Smooth muscle cell (in vitro differentiated cells): ENCODE data around the gene PCDHB11. TPM values are rescaled to one million over a fixed set of nuclear protein-coding genes. Genes with fewer than 3 reads are reported as not detected.
"Not testable (repeated sequence)": the region's sequence is repeated elsewhere in the genome, so short reads cannot be mapped to it uniquely, and the experiment has no call there.

ENCODE experiments used
- DNase-seq: peaks from one replicate; lab custom pipeline; 2025; ENCODE audit not compliant: unreplicated experiment; lab: John Stamatoyannopoulos, UW
- H2AFZ ChIP-seq: fragments of 200-600 bp; sonication (generic); 2 replicates; pipeline ENCODE4 v1.6.0; 2016; ENCODE audit warnings: antibody characterized with exemption, low read depth, mild to moderate bottlenecking
- H3F3A ChIP-seq: fragments of 200-600 bp; sonication (generic); 2 replicates; pipeline ENCODE4 v1.6.0; 2017; ENCODE audit warnings: antibody characterized with exemption, low read depth
- H3K27ac ChIP-seq: fragments of 200-600 bp; sonication (generic); 2 replicates; pipeline ENCODE4 v1.5.1; 2016; ENCODE audit warnings: low read depth, mild to moderate bottlenecking
- H3K27me3 ChIP-seq: fragments of 200-600 bp; sonication (generic); 2 replicates; pipeline ENCODE4 v1.6.1; 2016; ENCODE audit warnings: low read depth, mild to moderate bottlenecking
- H3K36me3 ChIP-seq: fragments of 200-600 bp; sonication (generic); 2 replicates; pipeline ENCODE4 v1.5.1; 2016; ENCODE audit warnings: low read depth
- H3K4me1 ChIP-seq: fragments of 200-600 bp; sonication (generic); 2 replicates; pipeline ENCODE4 v1.5.1; 2016; ENCODE audit warnings: low read depth
- H3K4me2 ChIP-seq: fragments of 200-600 bp; sonication (generic); 2 replicates; pipeline ENCODE4 v1.6.0; 2016; ENCODE audit warnings: mild to moderate bottlenecking
- H3K4me3 ChIP-seq: fragments of 200-600 bp; sonication (generic); 2 replicates; pipeline ENCODE4 v1.5.1; 2016; ENCODE audit warnings: mild to moderate bottlenecking
- H3K79me2 ChIP-seq: fragments of 200-600 bp; sonication (generic); 2 replicates; pipeline ENCODE4 v1.6.0; 2016; ENCODE audit warnings: low read depth, mild to moderate bottlenecking
- H3K9ac ChIP-seq: fragments of 200-600 bp; sonication (generic); 2 replicates; pipeline ENCODE4 v1.6.0; 2016; ENCODE audit warnings: low read depth
- H3K9me3 ChIP-seq: fragments of 200-600 bp; sonication (generic); replicated peaks from 2 replicates; pipeline ENCODE4 v1.5.1; 2016; ENCODE audit warnings: low read depth
- H4K20me1 ChIP-seq: fragments of 200-600 bp; sonication (generic); 2 replicates; pipeline ENCODE4 v1.6.0; 2016; ENCODE audit warnings: low read depth
- CTCF ChIP-seq: fragments of 200-600 bp; sonication (generic); IDR thresholded peaks from 2 replicates; pipeline ENCODE4 v1.5.1; 2017; ENCODE audit warnings: borderline replicate concordance, mild to moderate bottlenecking, antibody characterized with exemption; ENCODE audit not compliant: insufficient read depth, poor library complexity, severe bottlenecking
- WGBS: methylation state at CpG from one replicate; pipeline ENCODE4 v1.1.7; 2016; ENCODE audit warnings: low lambda C conversion rate; 5-methylcytosine and 5-hydroxymethylcytosine counted together
- polyA plus RNA-seq: library from polyadenylated mRNA; unstranded; fragments of >200 nt; fragmentation: Nextera tagmentation; extraction: Ambion mirVana; gene quantifications from 2 replicates; pipeline ENCODE4 v1.2.1, GENCODE V29; 2016
- total RNA-seq: library from RNA; depleted of rRNA; stranded (reverse); fragments of >200 nt; gene quantifications from 2 replicates; pipeline ENCODE4 v1.2.3, GENCODE V29; 2014

PCDHB11 gene
- total and polyA plus RNA-seq, 2 experiments from 2014 or later: 1.7 to 1.8 TPM

- no peak within 1 kb of the TSS for H3K4me2 ChIP-seq
- peak; percentile 18 for TF ChIP-seq CTCF
These were observed 26.8 kb upstream of the PCDHB11 start, which contains the start of gene PCDHB7 for GRCh38 chr5:141172381-141173204. TSS of gene PCDHB7 (plus strand) at chr5:141172644. CDS start at chr5:141172836, 192 bp downstream.

GRCh38 chr5:141174291-141175104 lies 24.9 kb upstream of the PCDHB11 start:
- H3K9me3 ChIP-seq, DNase-seq, H3K4me1 ChIP-seq, H3K79me2 ChIP-seq, H3K27me3 ChIP-seq, H3K4me2 ChIP-seq, H3K9ac ChIP-seq, H3K4me3 ChIP-seq, H2AFZ ChIP-seq, H3F3A ChIP-seq, H3K36me3 ChIP-seq, H4K20me1 ChIP-seq, H3K27ac ChIP-seq: not testable (repeated sequence)
- 95% methylated on average over 69 of the region's 79 CpGs for WGBS

More at GRCh38 chr5:141172381-141173204, 26.8 kb upstream of the PCDHB11 start, which contains the start of gene PCDHB7:
- H3F3A ChIP-seq: no peaks in the 10 kb centered on the region
- DNase-seq: no peak
- no peaks in the 10 kb centered on the region for H4K20me1 ChIP-seq
- H3K9ac ChIP-seq: no peak within 1 kb of the TSS
- H3K4me3 ChIP-seq: no peak within 1 kb of the TSS
- H3K79me2 ChIP-seq: no peaks in the 10 kb centered on the region
- no peaks in the 10 kb centered on the region for H3K36me3 ChIP-seq
- 73% methylated on average over 20 of the region's 20 CpGs for WGBS
- no peak within 1 kb of the TSS for H2AFZ ChIP-seq
- no peaks in the 10 kb centered on the region for H3K27me3 ChIP-seq
- H3K9me3 ChIP-seq: no peaks in the 10 kb centered on the region
- H3K4me1 ChIP-seq: no peaks in the 10 kb centered on the region
- no peak within 1 kb of the TSS for H3K27ac ChIP-seq

GRCh38 chr5:141175933-141176332 lies 23.5 kb upstream of the PCDHB11 start:
- no peak overlapping the region for H3K4me3 ChIP-seq
- WGBS: 95% methylated on average over 1 of the region's 1 CpG
- no peak overlapping the region for H3K4me2 ChIP-seq
- H3K27ac ChIP-seq: no peak overlapping the region
- H3K4me1 ChIP-seq: no peaks in the 10 kb centered on the region
- H3K36me3 ChIP-seq: no peaks in the 10 kb centered on the region
- H3F3A ChIP-seq: no peaks in the 10 kb centered on the region
- H2AFZ ChIP-seq: no peak overlapping the region
- H3K27me3 ChIP-seq: no peaks in the 10 kb centered on the region
- DNase-seq: no peak
- no peak for TF ChIP-seq CTCF
- H3K9me3 ChIP-seq: no peaks in the 10 kb centered on the region
- no peak overlapping the region for H3K9ac ChIP-seq
- H3K79me2 ChIP-seq: no peaks in the 10 kb centered on the region
- no peaks in the 10 kb centered on the region for H4K20me1 ChIP-seq

- DNase-seq: not testable (repeated sequence)
These were observed 21.7 kb upstream of the PCDHB11 start, which contains the start of gene PCDHB8 for GRCh38 chr5:141177577-141178191. TSS of gene PCDHB8 (plus strand) at chr5:141177790. CDS start at chr5:141178035, 245 bp downstream.

GRCh38 chr5:141179371-141179770 lies 20.1 kb upstream of the PCDHB11 start:
- H4K20me1 ChIP-seq, H2AFZ ChIP-seq, H3K79me2 ChIP-seq, H3K27ac ChIP-seq, H3K4me3 ChIP-seq, H3K4me1 ChIP-seq, H3K36me3 ChIP-seq, H3K9me3 ChIP-seq, H3K9ac ChIP-seq, DNase-seq, H3F3A ChIP-seq, H3K4me2 ChIP-seq, H3K27me3 ChIP-seq: not testable (repeated sequence)
- 97% methylated on average over 34 of the region's 39 CpGs for WGBS

More at GRCh38 chr5:141177577-141178191, 21.7 kb upstream of the PCDHB11 start, which contains the start of gene PCDHB8:
- H3K4me2 ChIP-seq, H3K36me3 ChIP-seq, H3K9me3 ChIP-seq, H4K20me1 ChIP-seq, H3K9ac ChIP-seq, H2AFZ ChIP-seq, H3K4me3 ChIP-seq, H3K27ac ChIP-seq, H3K4me1 ChIP-seq, H3K27me3 ChIP-seq, H3K79me2 ChIP-seq, H3F3A ChIP-seq: not testable (repeated sequence)
- 65% methylated on average over 18 of the region's 18 CpGs for WGBS

GRCh38 chr5:141179876-141180275 lies 19.6 kb upstream of the PCDHB11 start:
- H3K27ac ChIP-seq, H3K36me3 ChIP-seq, H3K9me3 ChIP-seq, H3K4me1 ChIP-seq, H3K4me3 ChIP-seq, H3K9ac ChIP-seq, H2AFZ ChIP-seq, H3F3A ChIP-seq, DNase-seq, H4K20me1 ChIP-seq, H3K79me2 ChIP-seq, H3K27me3 ChIP-seq, H3K4me2 ChIP-seq: not testable (repeated sequence)
- WGBS: 94% methylated on average over 27 of the region's 32 CpGs
